Thyroid gland (tissue), 4 donors: ENCODE results near the gene HOXA7.

Experiments
- POLR2A ChIP-seq, 2 donors: fragments of 450-650 bp; IDR thresholded peaks; one replicate each; pipeline ENCODE4 v1.6.1; 2017; ENCODE audit warnings: antibody characterized with exemption in 2 of 2, mild to moderate bottlenecking in 2 of 2, moderate library complexity in 1 of 2
- TF ChIP-seq, protein P1 (sequence below), 6 experiments: fragments of 200-600 bp in 3 of 6; fragments of 450-650 bp in 3 of 6; sonication (generic) in 3 of 6; IDR thresholded peaks; one replicate each; pipeline ENCODE4 v1.5.1; 2016 to 2019; ENCODE audit warnings: antibody characterized with exemption in 6 of 6, mild to moderate bottlenecking in 2 of 6, inconsistent platforms in 1 of 6, moderate library complexity in 1 of 6

DNA sequence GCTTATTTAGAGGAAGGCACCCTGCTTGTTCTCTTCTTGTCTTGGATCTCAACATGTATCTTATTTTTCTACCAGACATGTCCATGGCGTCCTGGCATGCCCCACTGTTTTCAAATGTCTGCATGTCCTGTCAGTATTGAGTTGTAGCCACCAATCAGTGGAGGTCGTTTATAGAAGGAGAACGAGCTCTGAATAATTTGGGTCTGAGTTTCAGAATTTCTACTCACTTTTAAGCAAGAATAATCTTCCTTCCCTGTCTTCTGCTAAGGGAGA lies 46.3 kb upstream of the HOXA7 start:
- TF ChIP-seq, protein P1, sequence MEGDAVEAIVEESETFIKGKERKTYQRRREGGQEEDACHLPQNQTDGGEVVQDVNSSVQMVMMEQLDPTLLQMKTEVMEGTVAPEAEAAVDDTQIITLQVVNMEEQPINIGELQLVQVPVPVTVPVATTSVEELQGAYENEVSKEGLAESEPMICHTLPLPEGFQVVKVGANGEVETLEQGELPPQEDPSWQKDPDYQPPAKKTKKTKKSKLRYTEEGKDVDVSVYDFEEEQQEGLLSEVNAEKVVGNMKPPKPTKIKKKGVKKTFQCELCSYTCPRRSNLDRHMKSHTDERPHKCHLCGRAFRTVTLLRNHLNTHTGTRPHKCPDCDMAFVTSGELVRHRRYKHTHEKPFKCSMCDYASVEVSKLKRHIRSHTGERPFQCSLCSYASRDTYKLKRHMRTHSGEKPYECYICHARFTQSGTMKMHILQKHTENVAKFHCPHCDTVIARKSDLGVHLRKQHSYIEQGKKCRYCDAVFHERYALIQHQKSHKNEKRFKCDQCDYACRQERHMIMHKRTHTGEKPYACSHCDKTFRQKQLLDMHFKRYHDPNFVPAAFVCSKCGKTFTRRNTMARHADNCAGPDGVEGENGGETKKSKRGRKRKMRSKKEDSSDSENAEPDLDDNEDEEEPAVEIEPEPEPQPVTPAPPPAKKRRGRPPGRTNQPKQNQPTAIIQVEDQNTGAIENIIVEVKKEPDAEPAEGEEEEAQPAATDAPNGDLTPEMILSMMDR (IDR thresholded peaks at IDR 0.05), result no peak
- no peak for TF ChIP-seq POLR2A (IDR thresholded peaks at IDR 0.05)
